ENCODE results near the gene STUM. TPM values are rescaled to one million over a fixed set of nuclear protein-coding genes. Genes with fewer than 3 reads are reported as not detected.

STUM gene
- total RNA-seq, 2 donors from 2014 or later = not detected

DNA sequence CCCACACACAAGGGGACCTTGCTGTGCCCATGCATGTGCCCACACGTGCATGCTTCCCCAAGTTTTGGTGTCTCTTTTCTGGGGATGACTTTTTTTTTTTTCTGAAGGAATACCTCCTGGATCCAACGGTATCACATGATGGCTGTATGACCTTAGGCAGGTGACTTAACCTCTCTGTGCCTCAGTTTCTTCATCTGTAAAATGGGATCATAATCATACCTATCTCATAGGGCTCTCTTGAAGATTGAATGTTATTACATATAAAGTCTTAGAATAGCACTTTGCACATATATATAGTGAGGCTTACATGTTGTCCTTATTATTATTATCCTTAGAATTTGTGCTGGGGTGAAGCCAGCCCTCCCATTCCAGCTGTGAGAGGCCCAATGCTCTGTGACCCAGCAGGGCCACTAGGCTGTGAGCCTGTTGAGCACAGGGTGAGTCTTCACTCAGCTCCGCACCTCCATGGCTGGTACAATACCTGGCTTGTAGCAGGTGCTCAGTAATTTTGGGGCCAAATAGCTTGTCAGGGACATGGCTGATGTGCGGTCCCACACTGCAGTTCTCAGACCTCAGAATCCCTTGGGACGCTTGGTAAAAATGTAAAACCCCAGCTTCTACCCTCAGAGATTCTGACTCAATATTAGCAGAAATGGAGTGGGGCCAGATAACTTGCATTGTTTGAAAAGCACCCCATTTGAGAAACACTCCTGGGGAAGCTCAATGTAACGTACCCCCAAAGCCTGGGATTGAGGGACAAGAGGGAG is 20.6 kb downstream of the STUM start:
- H3K36me3 Mint-ChIP-seq = no peaks in the 10 kb centered on the region

GRCh38 chr1:226569879-226570547 is 21.4 kb downstream of the STUM start:
- Mint-ChIP-seq H3K27ac (no peak overlapping the region), H3K36me3 (no peaks in the 10 kb centered on the region), H3K9me3 (no peaks in the 10 kb centered on the region)
- ATAC-seq (peak in 1 of 2 donors; percentile 74), DNase-seq (ENCODE audit: low spot score in 2 of 2) (peak in 1 of 2 donors; percentile 15)

More for the DNA sequence above, 20.6 kb downstream of the STUM start:
- no peak for ATAC-seq
- H3K9me3 Mint-ChIP-seq = no peaks in the 10 kb centered on the region
- H3K27ac Mint-ChIP-seq = no peak overlapping the region
- DNase-seq (ENCODE audit: low spot score in 2 of 2) = no peak

DNA sequence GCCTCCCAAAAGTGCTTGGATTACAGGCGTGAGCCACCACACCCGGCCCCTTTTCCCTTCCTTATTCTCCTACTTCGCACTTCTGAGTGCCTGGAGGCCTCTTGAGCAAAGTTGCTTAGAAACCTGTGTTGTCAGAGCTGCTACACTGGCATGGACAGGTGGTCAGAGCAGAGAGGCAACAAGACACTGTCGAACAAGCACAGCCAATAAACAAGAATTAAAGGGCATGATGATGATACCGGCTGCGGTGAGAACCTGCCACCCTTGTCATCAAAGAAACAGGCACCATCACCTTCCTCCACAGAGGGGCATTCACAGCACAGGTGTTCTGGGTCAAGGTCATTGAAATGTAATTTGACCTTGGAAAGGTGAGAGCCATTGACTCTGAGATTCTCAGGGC is 23.3 kb downstream of the STUM start:
- no peak for DNase-seq (ENCODE audit: low spot score in 2 of 2)
- H3K27ac Mint-ChIP-seq = no peak overlapping the region
- H3K9me3 Mint-ChIP-seq = no peaks in the 10 kb centered on the region
- no peaks in the 10 kb centered on the region for H3K36me3 Mint-ChIP-seq
- ATAC-seq = no peak

GRCh38 chr1:226572325-226572726 is 23.8 kb downstream of the STUM start:
- no peak for ATAC-seq
- no peak overlapping the region for H3K27ac Mint-ChIP-seq

GRCh38 chr1:226574044-226574443 is 25.5 kb downstream of the STUM start:
- no peak for ATAC-seq
- no peak for DNase-seq (ENCODE audit: low spot score in 2 of 2)
- no peak overlapping the region for H3K27ac Mint-ChIP-seq
- H3K9me3 Mint-ChIP-seq = no peaks in the 10 kb centered on the region
- no peaks in the 10 kb centered on the region for H3K36me3 Mint-ChIP-seq

More at GRCh38 chr1:226572325-226572726, 23.8 kb downstream of the STUM start:
- Mint-ChIP-seq H3K36me3 (no peaks in the 10 kb centered on the region), H3K9me3 (no peaks in the 10 kb centered on the region)
- no peak for DNase-seq (ENCODE audit: low spot score in 2 of 2)

GRCh38 chr1:226574591-226575435 is 26.2 kb downstream of the STUM start:
- ATAC-seq (no peak), DNase-seq (ENCODE audit: low spot score in 2 of 2) (no peak)
- Mint-ChIP-seq H3K9me3 (no peaks in the 10 kb centered on the region), H3K27ac (peak overlapping the region in 1 of 2 donors; percentile 62), H3K36me3 (no peaks in the 10 kb centered on the region)

GRCh38 chr1:226575436-226575720 is 26.8 kb downstream of the STUM start:
- DNase-seq (ENCODE audit: low spot score in 2 of 2) = no peak
- H3K36me3 Mint-ChIP-seq = no peaks in the 10 kb centered on the region
- no peak overlapping the region for H3K27ac Mint-ChIP-seq
- no peaks in the 10 kb centered on the region for H3K9me3 Mint-ChIP-seq
- ATAC-seq = no peak

DNA sequence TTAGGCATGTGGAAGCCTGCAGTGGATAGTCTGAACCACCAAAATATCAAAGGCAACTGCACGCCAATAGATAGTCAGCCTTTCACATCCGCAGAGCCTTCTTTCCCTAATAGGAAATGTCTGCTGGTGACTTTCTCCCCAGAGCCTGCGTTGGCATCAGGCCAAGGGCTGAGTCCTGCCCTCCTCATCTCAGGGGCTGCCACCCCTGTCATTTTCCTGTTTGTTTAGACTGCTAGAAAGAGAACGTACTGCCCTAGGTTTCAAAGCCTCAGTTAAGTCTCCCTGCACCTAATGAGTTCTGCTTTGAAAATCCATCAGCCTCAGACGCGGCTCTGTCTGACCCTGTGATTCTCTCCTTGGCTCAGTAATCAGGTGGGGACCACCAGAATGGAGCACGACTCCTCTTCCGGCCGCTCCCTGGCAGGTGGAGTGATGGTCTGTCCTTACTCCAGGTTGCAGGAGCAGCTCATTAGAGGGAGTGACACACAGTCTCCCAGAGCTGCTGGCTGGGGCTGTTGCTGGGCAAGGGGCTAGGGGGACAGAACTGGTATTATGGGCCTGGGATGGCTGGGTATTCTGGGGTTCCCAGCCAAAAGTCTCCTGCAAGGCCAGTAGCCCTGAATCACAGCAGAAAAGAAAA is 27.3 kb downstream of the STUM start:
- no peak for ATAC-seq
- DNase-seq (ENCODE audit: low spot score in 2 of 2) = no peak
- H3K9me3 Mint-ChIP-seq = no peaks in the 10 kb centered on the region
- no peak overlapping the region for H3K27ac Mint-ChIP-seq
- H3K36me3 Mint-ChIP-seq = no peaks in the 10 kb centered on the region

DNA sequence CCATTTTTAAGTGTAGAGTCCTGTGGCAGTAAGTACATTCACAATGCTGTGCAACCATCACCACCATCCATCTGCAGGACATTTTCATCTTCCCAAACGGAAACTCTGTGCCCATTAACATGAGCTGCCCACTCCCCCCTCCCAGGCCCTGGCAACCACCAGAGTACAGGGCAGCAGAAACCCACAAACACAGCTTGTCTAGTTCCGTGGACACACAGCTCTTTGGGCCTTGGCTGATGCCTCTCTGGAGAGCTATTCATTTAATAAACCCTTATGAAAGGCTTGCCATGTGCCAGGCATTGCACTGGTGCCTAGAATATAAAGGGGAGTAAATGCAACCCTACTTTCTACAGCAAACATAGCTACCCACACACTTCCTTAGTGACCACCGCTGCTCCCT is 28.0 kb downstream of the STUM start:
- Mint-ChIP-seq H3K36me3 (no peaks in the 10 kb centered on the region), H3K27ac (no peak overlapping the region), H3K9me3 (no peaks in the 10 kb centered on the region)
- no peak for DNase-seq (ENCODE audit: low spot score in 2 of 2)
- ATAC-seq = no peak

GRCh38 chr1:226577401-226578180 is 29.0 kb downstream of the STUM start:
- DNase-seq (ENCODE audit: low spot score in 2 of 2) (no peak), ATAC-seq (no peak)
- Mint-ChIP-seq H3K36me3 (no peaks in the 10 kb centered on the region), H3K27ac (no peak overlapping the region), H3K9me3 (no peaks in the 10 kb centered on the region)

DNA sequence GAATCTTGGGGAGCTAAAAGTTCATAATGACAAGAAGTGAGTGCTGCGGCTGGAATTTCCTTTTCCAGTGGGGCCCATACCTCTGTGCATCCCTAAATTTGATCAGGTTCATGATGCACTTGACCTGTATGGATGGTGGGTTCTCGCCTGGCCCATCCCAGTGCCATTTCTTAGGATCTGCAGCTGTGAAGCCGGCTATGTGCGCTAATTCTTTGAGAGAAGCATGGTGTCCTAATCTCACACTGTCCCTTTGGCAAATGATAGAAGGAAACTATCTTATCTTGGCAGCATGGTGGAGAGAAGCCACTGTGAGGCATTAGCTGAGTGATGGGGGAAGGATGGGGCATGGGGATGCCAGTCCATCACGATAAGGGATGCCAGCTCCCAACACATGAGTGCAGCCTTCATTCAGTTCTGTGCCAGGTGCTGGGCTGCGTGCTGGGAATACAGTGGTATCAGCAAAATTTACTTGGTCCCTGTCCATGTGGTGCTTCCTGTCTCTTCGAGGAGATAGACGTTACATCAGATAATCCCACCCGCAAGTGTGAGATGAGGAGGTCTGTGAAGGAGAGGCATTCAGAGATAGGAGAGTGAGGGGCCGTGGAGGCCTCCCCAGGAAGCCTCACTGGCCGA is 30.5 kb downstream of the STUM start:
- ATAC-seq (no peak), DNase-seq (ENCODE audit: low spot score in 2 of 2) (no peak)
- no peaks in the 10 kb centered on the region for H3K36me3 Mint-ChIP-seq
- no peaks in the 10 kb centered on the region for H3K9me3 Mint-ChIP-seq
- no peak overlapping the region for H3K27ac Mint-ChIP-seq

GRCh38 chr1:226579781-226580323 is 31.3 kb downstream of the STUM start:
- DNase-seq (ENCODE audit: low spot score in 2 of 2) (no peak), ATAC-seq (no peak)
- no peak overlapping the region for H3K27ac Mint-ChIP-seq
- no peaks in the 10 kb centered on the region for H3K36me3 Mint-ChIP-seq
- no peaks in the 10 kb centered on the region for H3K9me3 Mint-ChIP-seq

GRCh38 chr1:226580625-226581270 is 32.2 kb downstream of the STUM start:
- ATAC-seq (no peak), DNase-seq (ENCODE audit: low spot score in 2 of 2) (no peak)
- Mint-ChIP-seq H3K27ac (no peak overlapping the region), H3K36me3 (no peaks in the 10 kb centered on the region), H3K9me3 (no peaks in the 10 kb centered on the region)

- H3K9me3 Mint-ChIP-seq = no peaks in the 10 kb centered on the region
- H3K36me3 Mint-ChIP-seq = no peaks in the 10 kb centered on the region
- no peak for DNase-seq (ENCODE audit: low spot score in 2 of 2)
- no peak for ATAC-seq
- peak overlapping the region in 1 of 2 donors; percentile 54 for H3K27ac Mint-ChIP-seq
Measured at GRCh38 chr1:226581650-226582330, 33.2 kb downstream of the STUM start.

GRCh38 chr1:226582966-226583365 is 34.4 kb downstream of the STUM start:
- H3K36me3 Mint-ChIP-seq = no peaks in the 10 kb centered on the region
- no peak for DNase-seq (ENCODE audit: low spot score in 2 of 2)
- ATAC-seq = no peak

More at GRCh38 chr1:226582966-226583365, 34.4 kb downstream of the STUM start:
- Mint-ChIP-seq H3K9me3 (no peaks in the 10 kb centered on the region), H3K27ac (no peak overlapping the region)
